ENCODE measurements around the gene WNT7A.

DNA sequence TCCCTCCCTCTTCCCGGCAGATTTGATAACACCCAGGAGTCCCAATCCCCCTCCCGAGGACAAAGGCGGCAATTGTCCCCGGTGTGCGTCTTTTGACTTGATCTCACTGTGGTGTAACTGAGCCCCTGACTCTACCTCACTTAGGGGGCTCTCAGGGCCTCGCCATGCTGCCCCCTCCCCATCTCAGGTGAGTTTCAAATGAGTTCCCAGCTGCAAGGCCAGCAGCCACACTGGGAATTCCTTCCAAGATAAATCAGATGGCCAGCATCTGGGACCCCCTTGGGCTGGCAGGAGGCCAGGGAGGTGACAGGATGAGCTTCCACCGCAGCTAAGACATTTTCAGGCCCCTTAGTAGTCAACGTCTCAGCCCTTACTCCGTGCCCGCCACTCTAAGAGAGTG, 35.0 kb downstream of the WNT7A start:
- TF ChIP-seq, protein P1, sequence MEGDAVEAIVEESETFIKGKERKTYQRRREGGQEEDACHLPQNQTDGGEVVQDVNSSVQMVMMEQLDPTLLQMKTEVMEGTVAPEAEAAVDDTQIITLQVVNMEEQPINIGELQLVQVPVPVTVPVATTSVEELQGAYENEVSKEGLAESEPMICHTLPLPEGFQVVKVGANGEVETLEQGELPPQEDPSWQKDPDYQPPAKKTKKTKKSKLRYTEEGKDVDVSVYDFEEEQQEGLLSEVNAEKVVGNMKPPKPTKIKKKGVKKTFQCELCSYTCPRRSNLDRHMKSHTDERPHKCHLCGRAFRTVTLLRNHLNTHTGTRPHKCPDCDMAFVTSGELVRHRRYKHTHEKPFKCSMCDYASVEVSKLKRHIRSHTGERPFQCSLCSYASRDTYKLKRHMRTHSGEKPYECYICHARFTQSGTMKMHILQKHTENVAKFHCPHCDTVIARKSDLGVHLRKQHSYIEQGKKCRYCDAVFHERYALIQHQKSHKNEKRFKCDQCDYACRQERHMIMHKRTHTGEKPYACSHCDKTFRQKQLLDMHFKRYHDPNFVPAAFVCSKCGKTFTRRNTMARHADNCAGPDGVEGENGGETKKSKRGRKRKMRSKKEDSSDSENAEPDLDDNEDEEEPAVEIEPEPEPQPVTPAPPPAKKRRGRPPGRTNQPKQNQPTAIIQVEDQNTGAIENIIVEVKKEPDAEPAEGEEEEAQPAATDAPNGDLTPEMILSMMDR (IDR thresholded peaks at IDR 0.05) = no peak
- TF ChIP-seq POLR2A (IDR thresholded peaks at IDR 0.05) (no peak), EP300 (IDR thresholded peaks at IDR 0.05) (no peak), POLR2AphosphoS5 (IDR thresholded peaks at IDR 0.05) (no peak)

Data from upper lobe of left lung (tissue), 4 donors.